Measurements from ENCODE around the gene VEGFB. TPM values are rescaled to one million over a fixed set of nuclear protein-coding genes. Genes with fewer than 3 reads are reported as not detected.

Gene VEGFB
- total RNA-seq, 4 donors from 2014 or later: 20.0 to 120 (median 26.0) TPM

- Histone ChIP-seq H3K4me1 (no peaks in the 10 kb centered on the region), H3K36me3 (no peaks in the 10 kb centered on the region), H3K27me3 (no peaks in the 10 kb centered on the region), H3K4me3 (no peak overlapping the region), H3K27ac (no peak overlapping the region), H3K9me3 (no peaks in the 10 kb centered on the region)
- no peak for TF ChIP-seq CTCF (IDR thresholded peaks at IDR 0.05)
- no peak for TF ChIP-seq POLR2A (IDR thresholded peaks at IDR 0.05)
- DNase-seq: no peak
- intact Hi-C loops (cut with DNase I; ENCODE audit: low total_unique reads): no loop called here
Observed at GRCh38 chr11:64276653-64277431, 42.5 kb downstream of the VEGFB start.

DNA sequence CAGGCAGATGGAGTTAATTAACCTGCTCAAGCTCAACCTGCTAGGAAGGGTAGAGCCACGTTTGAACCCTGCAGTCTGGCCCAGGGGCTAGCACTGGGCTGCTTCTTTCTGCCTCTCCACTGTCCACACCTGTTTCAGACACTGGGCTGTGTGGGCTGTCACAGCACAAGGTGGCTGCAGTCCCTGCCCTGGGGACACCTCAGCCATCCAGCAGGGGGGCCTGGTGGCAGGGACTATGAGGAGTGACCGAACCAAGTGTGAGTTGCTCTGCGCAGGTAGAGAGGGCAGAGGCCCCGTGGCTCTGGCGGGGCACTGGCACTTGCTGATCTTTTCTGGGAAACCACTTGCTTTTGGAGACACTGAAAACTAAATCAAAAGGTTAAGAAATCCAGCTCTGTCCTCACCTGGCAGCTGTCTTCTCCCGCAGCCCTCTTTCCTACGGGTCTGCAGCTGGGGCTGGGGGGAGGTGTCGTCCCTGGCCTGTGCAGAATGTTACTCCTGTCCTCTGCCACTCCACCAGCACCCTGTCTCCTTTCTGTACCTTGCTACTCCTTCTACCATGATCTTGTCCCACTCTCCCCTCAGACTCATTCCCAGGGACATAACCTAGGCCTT is 44.3 kb downstream of the VEGFB start:
- Histone ChIP-seq H3K27me3 (no peaks in the 10 kb centered on the region), H3K4me1 (peaks cover 6% of the 10 kb centered on the region in 2 donors), H3K36me3 (no peaks in the 10 kb centered on the region), H3K27ac (no peak overlapping the region), H3K4me3 (no peak overlapping the region), H3K9me3 (no peaks in the 10 kb centered on the region)
- no peak for DNase-seq
- no peak for TF ChIP-seq CTCF (IDR thresholded peaks at IDR 0.05)
- TF ChIP-seq POLR2A (IDR thresholded peaks at IDR 0.05): no peak
- intact Hi-C loops (cut with DNase I; ENCODE audit: low total_unique reads): no loop called here

DNA sequence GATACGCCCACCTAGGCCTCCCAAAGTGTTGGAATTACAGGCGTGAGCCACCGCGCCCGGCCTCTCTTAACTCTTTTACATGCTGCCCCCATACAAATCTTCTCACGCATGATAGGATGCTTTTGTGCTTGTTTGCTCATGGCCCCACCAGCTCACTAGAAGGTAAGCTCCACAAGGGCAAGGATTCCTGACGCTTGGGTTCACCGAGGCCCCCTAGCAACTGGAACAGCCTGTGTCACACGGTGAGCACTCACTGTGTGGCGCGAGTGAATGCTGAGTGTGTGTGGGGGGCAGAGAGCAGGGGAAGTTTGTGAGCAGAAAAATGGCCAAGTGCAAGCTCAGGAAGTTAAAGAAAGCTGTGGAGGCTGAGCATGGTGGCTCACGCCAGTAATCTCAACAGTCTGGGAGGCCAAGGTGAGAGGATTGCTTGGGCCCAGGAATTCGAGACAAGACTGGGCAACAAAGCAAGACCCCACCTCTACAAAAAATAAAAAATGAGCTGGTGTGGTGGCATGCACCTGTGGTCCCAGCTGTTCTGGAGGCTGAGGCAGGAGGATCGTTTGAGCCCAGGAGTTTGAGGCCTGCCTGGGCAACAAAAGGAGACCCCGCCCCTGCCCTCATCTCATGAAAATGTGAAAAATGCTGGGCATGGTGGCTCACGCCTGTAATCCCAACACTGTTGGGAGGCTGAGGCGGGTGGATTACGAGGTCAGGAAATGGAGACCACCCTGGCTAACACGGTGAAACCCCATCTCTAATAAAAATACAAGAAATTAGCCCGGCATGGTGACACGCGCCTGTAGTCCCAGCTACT is 47.8 kb downstream of the VEGFB start:
- no peaks in the 10 kb centered on the region for H3K9me3 ChIP-seq
- no peaks in the 10 kb centered on the region for H3K27me3 ChIP-seq
- peaks cover 6 to 14% of the 10 kb centered on the region in 2 donors for H3K4me1 ChIP-seq
- TF ChIP-seq POLR2A (IDR thresholded peaks at IDR 0.05) (no peak), CTCF (IDR thresholded peaks at IDR 0.05) (no peak)
- intact Hi-C loops (cut with DNase I; ENCODE audit: low total_unique reads): no loop called here
- no peak for DNase-seq
- H3K4me3 ChIP-seq: no peak overlapping the region
- no peaks in the 10 kb centered on the region for H3K36me3 ChIP-seq
- H3K27ac ChIP-seq: no peak overlapping the region

DNA sequence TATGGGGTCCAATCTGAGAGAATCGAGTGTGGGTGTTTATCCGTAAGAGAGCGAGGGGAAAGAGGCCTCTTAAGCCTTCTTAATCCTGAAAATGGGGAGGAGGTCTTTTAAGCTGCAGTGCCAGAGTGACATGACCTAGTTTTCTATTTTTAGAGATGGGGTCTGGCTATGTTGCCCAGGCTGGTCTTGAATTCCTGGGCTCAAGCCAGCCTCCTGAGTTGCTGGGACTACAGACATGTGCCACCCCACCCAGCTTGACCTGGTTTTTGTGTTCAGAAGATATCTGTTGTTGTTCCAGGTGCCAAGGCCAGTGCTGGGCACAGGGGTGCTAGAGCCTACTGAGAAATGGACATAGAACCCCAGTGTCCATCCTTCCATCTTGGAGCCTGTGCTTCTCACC is 48.7 kb downstream of the VEGFB start:
- Histone ChIP-seq H3K27ac (no peak overlapping the region), H3K4me3 (no peak overlapping the region), H3K36me3 (no peaks in the 10 kb centered on the region), H3K27me3 (no peaks in the 10 kb centered on the region), H3K4me1 (peaks cover 6 to 14% of the 10 kb centered on the region in 2 donors), H3K9me3 (no peaks in the 10 kb centered on the region)
- no peak for DNase-seq
- intact Hi-C loops (cut with DNase I; ENCODE audit: low total_unique reads): no loop called here
- TF ChIP-seq POLR2A (IDR thresholded peaks at IDR 0.05) (no peak), CTCF (IDR thresholded peaks at IDR 0.05) (no peak)

Measured in uterus (tissue), 4 donors.